GM12874 (cell line): ENCODE results near the gene PALS2.

Source experiments
- TF ChIP-seq, protein P1 (sequence below): IDR thresholded peaks from 2 replicates; pipeline ENCODE4 v1.5.1; 2011; ENCODE audit warnings: low read depth, mild to moderate bottlenecking, control low read depth, low read length, moderate library complexity; ENCODE audit not compliant: insufficient read depth

PALS2 gene

DNA sequence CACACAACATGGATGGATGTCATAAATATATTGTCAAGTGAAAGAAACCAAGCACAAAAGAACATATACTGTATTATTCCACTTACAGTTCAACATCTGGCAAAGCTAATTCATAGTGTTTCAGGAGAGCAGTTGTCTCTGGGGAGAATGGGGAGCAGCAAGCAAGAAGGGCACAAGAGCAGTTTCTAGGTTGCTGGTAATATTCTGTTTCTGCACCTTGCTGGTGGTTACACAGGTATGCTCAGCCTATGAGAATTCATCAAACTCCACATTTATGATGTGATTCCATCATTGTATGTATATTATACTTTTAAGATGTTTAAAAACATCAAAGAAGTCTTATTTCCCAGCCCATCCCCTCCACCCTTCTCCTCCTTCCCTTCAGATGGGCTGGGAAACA, 18.1 kb upstream of the PALS2 start:
- TF ChIP-seq, protein P1, sequence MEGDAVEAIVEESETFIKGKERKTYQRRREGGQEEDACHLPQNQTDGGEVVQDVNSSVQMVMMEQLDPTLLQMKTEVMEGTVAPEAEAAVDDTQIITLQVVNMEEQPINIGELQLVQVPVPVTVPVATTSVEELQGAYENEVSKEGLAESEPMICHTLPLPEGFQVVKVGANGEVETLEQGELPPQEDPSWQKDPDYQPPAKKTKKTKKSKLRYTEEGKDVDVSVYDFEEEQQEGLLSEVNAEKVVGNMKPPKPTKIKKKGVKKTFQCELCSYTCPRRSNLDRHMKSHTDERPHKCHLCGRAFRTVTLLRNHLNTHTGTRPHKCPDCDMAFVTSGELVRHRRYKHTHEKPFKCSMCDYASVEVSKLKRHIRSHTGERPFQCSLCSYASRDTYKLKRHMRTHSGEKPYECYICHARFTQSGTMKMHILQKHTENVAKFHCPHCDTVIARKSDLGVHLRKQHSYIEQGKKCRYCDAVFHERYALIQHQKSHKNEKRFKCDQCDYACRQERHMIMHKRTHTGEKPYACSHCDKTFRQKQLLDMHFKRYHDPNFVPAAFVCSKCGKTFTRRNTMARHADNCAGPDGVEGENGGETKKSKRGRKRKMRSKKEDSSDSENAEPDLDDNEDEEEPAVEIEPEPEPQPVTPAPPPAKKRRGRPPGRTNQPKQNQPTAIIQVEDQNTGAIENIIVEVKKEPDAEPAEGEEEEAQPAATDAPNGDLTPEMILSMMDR = no peak

DNA sequence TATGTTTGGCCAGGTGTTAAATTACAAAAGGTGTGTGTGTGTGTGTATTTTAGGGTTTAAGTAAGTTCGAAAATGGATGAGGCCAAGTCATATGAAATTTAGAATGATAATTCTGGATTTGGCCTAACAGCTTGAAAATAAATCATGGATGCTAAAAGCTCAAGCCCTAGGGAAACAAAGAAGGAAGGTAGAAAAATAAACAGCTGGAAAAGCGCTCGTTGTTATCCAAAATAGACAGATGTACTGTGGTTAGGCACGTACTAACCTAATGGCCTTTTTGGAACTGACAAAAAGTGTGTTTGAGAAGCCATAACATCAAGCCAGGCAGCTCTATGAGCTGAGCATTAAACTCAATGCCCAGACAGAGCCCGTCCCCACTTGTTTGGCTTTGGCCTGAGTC, 17.5 kb upstream of the PALS2 start:
- TF ChIP-seq, protein P1 = no peak

DNA sequence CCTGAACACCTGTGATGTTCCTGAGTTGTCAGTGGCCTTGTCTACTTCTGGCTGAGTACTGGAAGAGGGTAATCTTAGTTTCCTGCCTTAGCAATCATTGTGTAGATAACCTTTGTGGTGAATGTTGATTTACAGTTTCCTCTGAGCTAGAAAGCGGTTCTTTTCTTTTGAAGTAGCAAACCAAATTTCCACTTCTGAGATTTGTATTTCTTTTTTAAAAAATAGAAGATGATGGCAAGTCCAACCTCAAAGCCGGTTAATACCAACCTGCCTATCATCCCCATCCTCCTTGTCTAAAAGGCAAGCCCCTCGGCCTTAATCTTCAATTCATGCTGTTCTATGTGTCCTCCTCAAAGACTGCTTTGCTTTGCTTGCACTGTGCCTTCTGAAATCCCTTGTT, 12.5 kb upstream of the PALS2 start:
- TF ChIP-seq, protein P1 = no peak

DNA sequence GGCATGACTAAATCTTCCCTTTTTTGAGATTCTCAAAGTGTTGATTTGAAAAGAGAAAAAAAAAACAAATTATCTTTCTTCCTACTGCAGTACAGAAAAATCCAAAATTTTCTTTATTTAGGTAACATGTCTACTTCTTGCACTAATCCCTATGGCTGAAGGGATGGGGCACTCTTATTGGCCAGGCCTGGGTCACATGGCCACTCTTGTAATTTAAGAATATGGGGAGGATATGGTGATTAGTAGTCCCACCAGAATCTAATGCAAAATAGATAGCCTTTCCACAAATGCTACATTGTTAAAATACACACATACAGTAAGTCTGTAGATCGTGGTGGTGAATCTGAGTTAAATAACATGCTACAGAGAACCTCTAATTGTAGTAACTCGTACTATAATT, 7.0 kb upstream of the PALS2 start:
- TF ChIP-seq, protein P1 = no peak

DNA sequence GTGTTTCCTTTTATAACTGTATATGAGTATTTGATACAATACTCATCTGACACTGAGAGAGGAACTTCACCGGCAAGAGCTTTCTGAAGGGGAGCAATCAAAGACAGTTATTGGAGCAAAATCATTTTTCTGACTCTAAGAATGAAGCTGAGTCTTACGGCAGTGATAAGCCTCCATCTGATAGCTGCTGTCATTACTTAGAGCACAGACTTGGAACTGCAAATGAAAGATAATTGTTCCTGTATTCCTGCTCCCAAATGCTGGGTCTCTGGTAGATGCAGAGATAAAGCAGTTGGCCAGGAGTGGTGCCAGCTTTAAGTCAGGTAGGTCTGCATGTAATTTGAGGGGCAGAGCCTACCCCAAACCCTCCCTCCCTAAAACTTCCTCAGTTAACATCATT, 2.3 kb upstream of the PALS2 start:
- TF ChIP-seq, protein P1 = no peak

DNA sequence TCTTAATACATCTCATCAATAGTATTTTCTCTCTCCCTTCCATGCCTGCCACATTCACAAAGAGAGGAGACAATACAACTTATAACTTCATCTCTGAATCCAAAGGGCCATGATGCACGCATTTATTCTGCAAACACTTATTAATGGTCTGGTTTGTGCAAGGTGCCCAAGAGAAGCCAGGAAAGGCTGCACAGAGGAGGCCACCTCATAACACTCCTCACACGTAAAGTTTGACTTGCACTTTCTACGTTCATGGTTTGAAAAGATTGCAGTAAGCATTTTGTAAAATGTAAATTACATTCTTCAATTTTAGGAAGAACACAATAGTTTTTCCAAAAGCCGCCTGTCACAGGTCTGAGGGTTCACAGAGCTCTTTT, 1.2 kb upstream of the PALS2 start:
- TF ChIP-seq, protein P1 = no peak

DNA sequence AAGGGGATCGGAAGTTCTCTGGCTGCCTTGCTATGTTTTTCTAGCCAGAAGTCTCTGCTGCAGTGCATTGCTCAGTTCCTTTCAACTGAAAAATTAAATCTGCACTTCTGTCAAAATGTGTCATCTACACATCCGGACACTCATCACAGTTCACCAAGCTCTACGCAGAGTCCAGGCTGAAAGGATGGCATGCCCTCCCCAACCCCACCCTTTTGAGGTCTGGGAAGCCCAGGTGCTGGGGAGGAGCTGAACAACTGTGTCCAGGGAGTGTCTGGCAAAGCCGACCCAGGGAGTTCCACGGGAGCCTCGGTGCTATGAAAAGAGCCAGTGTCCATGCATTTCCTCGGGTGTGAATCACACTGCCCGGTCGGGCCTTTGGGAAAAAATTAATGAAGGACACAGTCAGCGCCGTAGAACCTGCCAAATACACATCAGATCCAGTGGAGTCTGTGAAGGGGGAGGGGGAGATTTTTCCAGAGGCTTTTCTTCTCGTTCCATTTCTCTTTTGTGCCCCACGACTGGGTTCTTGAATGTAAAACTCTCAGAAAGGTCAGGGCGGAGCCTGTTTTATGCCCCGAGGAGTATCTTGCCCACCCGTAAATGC, 757 bp upstream of the PALS2 start:
- TF ChIP-seq, protein P1 = no peak
